ENCODE results near the gene TRABD. TPM values are rescaled to one million over a fixed set of nuclear protein-coding genes. Genes with fewer than 3 reads are reported as not detected.

Gene TRABD
- total RNA-seq, 1 donor from 2014 or later: 43.7 TPM

GRCh38 chr22:50180727-50181521 lies 4.8 kb upstream of the TRABD start:
- intact Hi-C loops (cut with DNase I): no loop called here
- TF ChIP-seq CTCF (IDR thresholded peaks at IDR 0.05): no peak
- Histone ChIP-seq H3K36me3 (no peaks in the 10 kb centered on the region), H3K4me1 (peaks cover 21% of the 10 kb centered on the region), H3K4me3 (no peak overlapping the region), H3K27me3 (ENCODE audit: low read depth) (peaks cover 29% of the 10 kb centered on the region), H3K9me3 (no peaks in the 10 kb centered on the region), H3K27ac (no peak overlapping the region)
- no peak for DNase-seq
- no peak for ATAC-seq

- H3K4me1 ChIP-seq: peaks cover 32% of the 10 kb centered on the region
- DNase-seq (peak; percentile 65), ATAC-seq (peak in 1 of 2 donors; percentile 6)
- H3K27me3 ChIP-seq (ENCODE audit: low read depth): peaks cover 19% of the 10 kb centered on the region
- H3K27ac ChIP-seq: no peak overlapping the region
- H3K4me3 ChIP-seq: no peak overlapping the region
- H3K36me3 ChIP-seq: no peaks in the 10 kb centered on the region
- TF ChIP-seq CTCF (IDR thresholded peaks at IDR 0.05): no peak
- no peaks in the 10 kb centered on the region for H3K9me3 ChIP-seq
- intact Hi-C loops (cut with DNase I): no loop called here
These were observed 3.3 kb upstream of the TRABD start for GRCh38 chr22:50182176-50183081.

GRCh38 chr22:50183141-50183971 lies 2.4 kb upstream of the TRABD start:
- no peak for DNase-seq
- ATAC-seq: no peak
- Histone ChIP-seq H3K27me3 (ENCODE audit: low read depth) (peaks cover 12% of the 10 kb centered on the region), H3K36me3 (no peaks in the 10 kb centered on the region), H3K4me1 (peaks cover 34% of the 10 kb centered on the region), H3K4me3 (no peak overlapping the region), H3K9me3 (no peaks in the 10 kb centered on the region), H3K27ac (peak overlapping the region; percentile 66)
- no peak for TF ChIP-seq CTCF (IDR thresholded peaks at IDR 0.05)
- intact Hi-C loops (cut with DNase I): no loop called here

GRCh38 chr22:50184004-50184901 lies 1.5 kb upstream of the TRABD start:
- peaks cover 42% of the 10 kb centered on the region for H3K4me1 ChIP-seq
- peak overlapping the region; percentile 61 for H3K4me3 ChIP-seq

More at GRCh38 chr22:50184004-50184901, 1.5 kb upstream of the TRABD start:
- ATAC-seq (peak; percentile 53 to 68), DNase-seq (peak; percentile 91)
- intact Hi-C loops (cut with DNase I): no loop called here
- no peaks in the 10 kb centered on the region for H3K9me3 ChIP-seq
- TF ChIP-seq CTCF (IDR thresholded peaks at IDR 0.05): no peak
- no peaks in the 10 kb centered on the region for H3K36me3 ChIP-seq
- H3K27ac ChIP-seq: peak overlapping the region; percentile 66
- peaks cover 3% of the 10 kb centered on the region for H3K27me3 ChIP-seq (ENCODE audit: low read depth)

Measured in lower lobe of right lung (tissue), 2 donors.